RWPE1 (cell line): ENCODE results near the gene TBX21.
"Not testable (repeated sequence)": the region's sequence is repeated elsewhere in the genome, so short reads cannot be mapped to it uniquely, and the experiment has no call there.

Source experiments
- CTCF ChIA-PET: fragments of 350-600 bp; sonication (Branson Sonifier 250); formaldehyde crosslinking; extraction: SDS; loops from one replicate; lab custom pipeline; 2021; lab: Yijun Ruan, JAX
- POLR2A ChIA-PET: fragments of 400-600 bp; formaldehyde crosslinking; extraction: SDS; loops from one replicate; lab custom pipeline; 2020; ENCODE audit warnings: antibody characterized with exemption; ENCODE audit not compliant: low non-redundant PET; lab: Yijun Ruan, JAX
- DNase-seq: peaks from one replicate; pipeline ENCODE4 v3.0.0; 2012; ENCODE audit warnings: low spot score
- H3K27ac ChIP-seq: fragments of 450-650 bp; 2 replicates; pipeline ENCODE4 v1.5.1; 2017
- TF ChIP-seq, protein P1 (sequence below): fragments of 450-650 bp; conservative IDR thresholded peaks from 2 replicates; pipeline ENCODE4 v1.5.1; 2017; ENCODE audit warnings: low read depth, mild to moderate bottlenecking

The TBX21 gene

DNA sequence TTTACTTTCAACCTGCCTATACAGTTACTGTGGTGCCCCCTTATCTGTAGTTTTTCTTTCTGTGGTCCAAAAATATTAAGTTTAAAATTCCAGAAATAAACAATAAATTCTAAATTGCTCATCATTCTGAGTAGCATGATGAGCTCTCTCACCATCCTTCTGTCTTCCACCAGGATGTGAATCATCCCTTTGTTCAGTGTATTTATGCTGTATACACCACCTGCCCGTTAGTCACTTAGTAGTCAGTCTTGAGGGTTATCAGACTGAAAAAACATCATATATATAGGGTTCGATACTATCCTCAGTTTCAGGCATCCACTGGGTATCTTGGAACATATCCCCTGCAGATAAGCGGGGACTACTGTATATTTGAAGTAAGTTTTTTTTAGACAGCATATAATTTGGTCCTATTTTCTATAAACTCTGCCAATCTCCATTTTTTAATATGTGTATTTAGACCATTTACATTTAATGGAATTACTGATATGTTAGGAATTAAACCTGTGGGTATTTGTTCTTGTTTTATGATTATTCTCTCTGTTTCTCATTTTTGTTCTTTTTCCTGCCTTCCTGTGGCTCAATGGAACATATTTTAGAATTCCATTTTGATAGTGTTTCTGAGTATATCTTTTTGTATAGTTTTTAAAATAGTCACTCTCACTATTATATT lies 31.0 kb downstream of the TBX21 start:
- ChIA-PET CTCF (interaction anchor here (0.6 kb wide), 1 partner anchor 63 kb away, joined by 3 read pairs; no protein-coding TSS in a partner anchor), POLR2A (no interaction called here)
- DNase-seq, result no peak
- no peak overlapping the region for H3K27ac ChIP-seq
- TF ChIP-seq, protein P1, sequence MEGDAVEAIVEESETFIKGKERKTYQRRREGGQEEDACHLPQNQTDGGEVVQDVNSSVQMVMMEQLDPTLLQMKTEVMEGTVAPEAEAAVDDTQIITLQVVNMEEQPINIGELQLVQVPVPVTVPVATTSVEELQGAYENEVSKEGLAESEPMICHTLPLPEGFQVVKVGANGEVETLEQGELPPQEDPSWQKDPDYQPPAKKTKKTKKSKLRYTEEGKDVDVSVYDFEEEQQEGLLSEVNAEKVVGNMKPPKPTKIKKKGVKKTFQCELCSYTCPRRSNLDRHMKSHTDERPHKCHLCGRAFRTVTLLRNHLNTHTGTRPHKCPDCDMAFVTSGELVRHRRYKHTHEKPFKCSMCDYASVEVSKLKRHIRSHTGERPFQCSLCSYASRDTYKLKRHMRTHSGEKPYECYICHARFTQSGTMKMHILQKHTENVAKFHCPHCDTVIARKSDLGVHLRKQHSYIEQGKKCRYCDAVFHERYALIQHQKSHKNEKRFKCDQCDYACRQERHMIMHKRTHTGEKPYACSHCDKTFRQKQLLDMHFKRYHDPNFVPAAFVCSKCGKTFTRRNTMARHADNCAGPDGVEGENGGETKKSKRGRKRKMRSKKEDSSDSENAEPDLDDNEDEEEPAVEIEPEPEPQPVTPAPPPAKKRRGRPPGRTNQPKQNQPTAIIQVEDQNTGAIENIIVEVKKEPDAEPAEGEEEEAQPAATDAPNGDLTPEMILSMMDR, result no peak

DNA sequence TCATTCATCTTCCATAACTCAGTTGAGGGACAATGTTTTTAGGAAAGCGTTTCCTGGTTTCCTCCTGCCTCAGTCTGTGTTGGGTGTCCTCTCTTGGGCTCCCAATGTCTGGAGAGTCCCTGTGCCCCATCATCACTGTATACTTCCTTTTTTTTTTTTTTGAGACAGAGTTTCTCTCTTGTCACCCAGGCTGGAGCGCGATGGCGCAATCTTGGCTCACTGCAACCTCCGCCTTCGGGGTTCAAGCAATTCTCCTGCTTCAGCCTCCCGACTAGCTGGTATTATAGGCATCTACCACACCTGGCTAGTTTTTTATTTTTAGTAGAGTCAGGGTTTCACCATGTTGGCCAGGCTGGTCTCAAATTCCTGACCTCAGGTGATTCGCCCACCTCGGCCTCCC lies 40.6 kb downstream of the TBX21 start:
- DNase-seq, POLR2A ChIA-PET, H3K27ac ChIP-seq: not testable (repeated sequence)
- CTCF ChIA-PET, result interaction anchor here (1.2 kb wide), 2 partner anchors 12 to 58 kb away, joined by 4 read pairs; partner anchors contain the start of genes LRRC46 and MRPL10

DNA sequence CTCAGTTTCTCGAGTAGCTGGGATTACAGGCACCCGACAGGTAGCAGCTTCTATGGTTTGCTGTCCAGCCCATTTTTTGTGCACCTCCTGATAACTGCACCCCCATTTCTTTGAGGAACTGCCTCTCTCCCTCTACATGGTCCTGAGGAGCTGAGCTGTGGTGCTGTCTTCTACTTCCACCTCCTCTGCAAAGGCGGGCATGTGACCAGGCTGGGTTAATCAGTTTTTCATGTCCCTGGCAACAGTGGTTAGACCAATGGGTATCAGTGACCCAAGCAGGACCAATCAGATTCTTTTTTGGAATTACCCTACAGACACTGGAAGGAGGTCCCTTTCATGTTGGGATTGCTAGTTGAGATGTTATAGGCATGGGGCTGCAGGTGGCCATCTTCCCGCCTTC lies 41.3 kb downstream of the TBX21 start:
- H3K27ac ChIP-seq, result no peak overlapping the region
- ChIA-PET CTCF (no interaction called here), POLR2A (no interaction called here)
- no peak for DNase-seq
- TF ChIP-seq, protein P1, result no peak

DNA sequence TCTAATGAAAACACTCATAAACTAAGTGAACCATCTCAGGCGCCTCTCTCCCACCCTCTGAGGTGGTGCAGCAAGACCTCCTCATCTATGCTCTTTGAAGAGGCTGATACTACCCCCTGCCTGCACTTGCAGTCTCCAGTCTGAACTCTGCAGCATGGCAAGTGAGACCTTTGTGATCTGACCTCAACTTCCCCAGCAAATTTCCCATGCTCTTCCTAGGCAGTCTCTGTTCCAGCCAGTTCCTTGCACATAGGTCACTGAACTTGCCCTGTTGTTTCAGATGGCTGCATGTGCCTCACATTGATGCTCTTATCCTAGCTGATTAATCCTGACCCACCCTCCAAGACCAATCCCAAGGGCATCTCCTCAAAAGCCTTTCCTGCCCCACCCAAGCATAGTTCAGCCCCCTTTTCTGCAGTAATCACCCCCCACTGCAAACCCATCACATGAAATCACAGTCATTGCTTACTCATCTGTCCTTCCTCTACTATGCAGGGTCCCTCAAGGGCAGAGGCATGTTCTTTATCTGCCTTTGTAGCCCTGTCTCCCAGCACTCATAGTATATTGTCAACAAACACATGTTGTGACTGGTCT lies 42.0 kb downstream of the TBX21 start:
- DNase-seq, result no peak
- CTCF ChIA-PET, result interaction anchor here (0.6 kb wide), 1 partner anchor 224 kb away, joined by 3 read pairs; no protein-coding TSS in a partner anchor
- POLR2A ChIA-PET, result no interaction called here
- H3K27ac ChIP-seq, result no peak overlapping the region
- TF ChIP-seq, protein P1, result no peak

DNA sequence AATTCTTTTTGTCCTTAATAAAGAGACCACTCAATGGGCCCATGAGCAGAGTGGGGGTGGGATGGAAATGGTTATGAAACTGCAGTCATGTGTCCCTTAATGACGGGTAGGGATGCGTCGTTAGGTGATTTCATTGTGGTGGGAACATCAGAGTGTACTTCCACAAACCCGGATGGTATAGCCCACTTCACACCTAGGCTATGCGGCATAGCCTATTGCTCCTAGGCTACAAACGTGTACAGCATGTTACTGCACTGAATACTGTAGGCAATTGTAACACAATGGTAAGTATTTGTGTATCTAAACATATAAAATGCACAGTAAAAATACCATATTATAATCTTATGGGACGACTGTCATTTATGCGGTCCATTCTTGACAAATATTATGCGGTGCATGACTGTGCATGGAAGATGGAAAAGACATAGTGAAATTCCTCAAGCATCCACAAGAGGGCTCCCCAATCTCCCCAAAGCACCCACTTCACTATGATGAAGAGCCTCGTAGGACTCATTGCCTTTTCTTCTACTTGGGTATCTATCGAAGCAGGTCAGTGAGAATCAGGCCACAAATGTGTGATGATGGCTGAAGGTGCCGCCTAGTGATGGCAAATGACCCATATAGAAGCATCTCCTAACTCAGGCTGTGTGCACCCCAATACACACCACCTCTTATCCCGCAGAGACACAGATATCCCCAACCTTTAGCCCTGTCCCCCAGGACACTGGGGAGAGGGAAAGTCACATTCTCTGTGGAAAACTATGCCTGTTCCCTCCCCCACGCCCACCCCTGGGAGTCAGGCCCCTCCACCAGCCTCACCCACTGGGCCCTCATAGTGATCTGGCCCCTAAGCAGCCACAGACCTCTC lies 43.5 kb downstream of the TBX21 start:
- DNase-seq, result peak; percentile 58
- ChIA-PET CTCF (interaction anchor here (0.6 to 0.7 kb wide), 3 partner anchors 25 to 38 kb away, joined by 3 to 4 read pairs (median 3); no protein-coding TSS in a partner anchor), POLR2A (no interaction called here)
- TF ChIP-seq, protein P1, result peak; percentile 84
- H3K27ac ChIP-seq, result no peak overlapping the region

DNA sequence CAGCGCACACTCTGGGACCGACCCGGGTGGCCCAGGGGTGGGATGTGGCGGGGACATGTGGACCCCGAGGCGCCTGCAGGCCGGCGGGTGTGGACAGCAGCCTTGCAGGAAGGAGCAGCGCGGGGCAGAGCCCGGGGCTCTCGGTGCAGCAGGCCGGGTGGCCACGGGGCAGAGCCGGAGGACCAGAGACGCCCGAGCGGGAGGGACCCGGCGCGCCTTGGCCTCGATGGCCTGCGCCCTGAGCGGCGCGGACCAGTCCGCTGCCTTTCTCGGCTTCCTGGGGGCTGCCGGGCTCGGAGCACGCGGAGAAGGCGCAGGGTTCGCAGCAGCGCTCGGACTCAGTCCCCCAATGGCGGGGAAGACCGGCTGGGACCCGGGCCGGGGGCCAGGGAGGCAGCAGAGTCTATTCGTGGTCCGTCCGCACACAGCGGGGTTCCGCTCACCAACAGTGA lies 45.2 kb downstream of the TBX21 start:
- H3K27ac ChIP-seq, result no peak overlapping the region
- DNase-seq, result no peak
- TF ChIP-seq, protein P1, result no peak
- POLR2A ChIA-PET, result no interaction called here
- CTCF ChIA-PET, result interaction anchor here (0.7 kb wide), 1 partner anchor 67 kb away, joined by 3 read pairs; no protein-coding TSS in a partner anchor
